ENCODE measurements around the gene TMEM132C. TPM values are rescaled to one million over a fixed set of nuclear protein-coding genes. Genes with fewer than 3 reads are reported as not detected.

TMEM132C gene
- total and polyA plus RNA-seq, 2 of the 8 experiments (the other 6 are each of a cell fraction or from before 2014, with no cell fraction given) = 0.23 to 0.76 TPM

DNA sequence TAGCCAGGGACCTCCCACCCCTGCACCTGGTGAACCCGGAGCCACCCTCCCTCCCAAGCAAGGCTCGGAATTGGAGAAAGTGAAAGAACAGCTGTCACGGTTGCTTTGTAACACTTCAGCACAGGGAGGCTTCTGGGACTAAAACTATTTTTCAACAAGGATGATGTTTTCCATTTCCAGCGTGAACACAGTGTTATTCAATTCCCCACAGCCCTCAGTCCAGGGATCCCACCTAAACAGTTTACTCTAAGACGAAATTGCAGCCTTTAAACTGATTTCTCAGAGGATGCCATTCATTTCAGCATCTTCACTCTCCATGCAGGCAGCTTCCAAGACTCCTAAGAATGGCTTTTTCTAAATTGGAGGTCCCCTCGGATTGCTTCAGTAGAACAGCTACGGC, 327.6 kb downstream of the TMEM132C start:
- no peak overlapping the region for H3K23ac ChIP-seq (ENCODE audit: insufficient read length)
- no peak overlapping the region for H2BK20ac ChIP-seq (ENCODE audit: low read length)
- H3K4me1 ChIP-seq (replicated peaks in 1 of 4; ENCODE audit: control insufficient read depth in 3 of 4, insufficient read depth in 4 of 4, low read length in 3 of 4) = peaks cover 0 to 11% (median 5%) of the 10 kb centered on the region in 4 experiments; a peak in 5 of 7 replicates
- ChIA-PET POLR2A (ENCODE audit: partially characterized antibody) (interaction anchor here (0.6 kb wide), 1 partner anchor 1733 kb away, joined by 3 read pairs; no protein-coding TSS in a partner anchor), CTCF (ENCODE audit: partially characterized antibody) (interaction anchor here (0.9 to 3.9 kb wide), 3 partner anchors 11 to 336 kb away, joined by 3 to 13 read pairs (median 5); no protein-coding TSS in a partner anchor)
- H2AK5ac ChIP-seq (ENCODE audit: low read depth, low read length) = no peak overlapping the region; the same call in 1 of the 2 replicates
- no peaks in the 10 kb centered on the region for H3K36me3 ChIP-seq (ENCODE audit: control insufficient read depth in 2 of 4, insufficient read depth in 4 of 4, low read length in 3 of 4)
- H3K56ac ChIP-seq (replicated peaks; ENCODE audit: insufficient read length, low read depth, low read length) = no peak overlapping the region
- no peaks in the 10 kb centered on the region for H4K20me1 ChIP-seq (replicated peaks in 1 of 2; ENCODE audit: control insufficient read depth in 1 of 2, insufficient read depth in 2 of 2, low read length in 2 of 2)
- H3K79me2 ChIP-seq (ENCODE audit: control insufficient read depth in 1 of 2, insufficient read depth in 2 of 2, low read length in 2 of 2) = no peaks in the 10 kb centered on the region
- no peaks in the 10 kb centered on the region for H3K23me2 ChIP-seq (ENCODE audit: low read depth, low read length)
- no peak overlapping the region for H2BK12ac ChIP-seq (ENCODE audit: low read depth, low read length)
- DNase-seq (ENCODE audit: low read depth in 1 of 2, low spot score in 2 of 2) (no peak), FAIRE-seq (no peak)
- H3K18ac ChIP-seq (ENCODE audit: extremely low read depth, low read length) = no peak overlapping the region
- H2BK15ac ChIP-seq (ENCODE audit: low read length) = no peak overlapping the region
- peaks cover 0 to 3% (median 1%) of the 10 kb centered on the region in 4 experiments; a peak in 2 of 7 replicates for H3K27me3 ChIP-seq (replicated peaks in 1 of 4; ENCODE audit: control insufficient read depth in 3 of 4, extremely low read depth in 1 of 4, insufficient read depth in 3 of 4, low read length in 3 of 4)
- H3K4me3 ChIP-seq (ENCODE audit: extremely low read depth in 1 of 4, insufficient read depth in 2 of 4, low read depth in 3 of 4, low read length in 4 of 4) = no peak overlapping the region
- no peak overlapping the region for H3K27ac ChIP-seq (ENCODE audit: low read depth, low read length)
- H3K4ac ChIP-seq (replicated peaks; ENCODE audit: insufficient read length, low read depth, low read length) = no peak overlapping the region
- H3K79me1 ChIP-seq (ENCODE audit: low read depth, low read length) = no peaks in the 10 kb centered on the region
- no peak overlapping the region for H3K4me2 ChIP-seq (ENCODE audit: insufficient read depth in 1 of 2, low read depth in 2 of 2, low read length in 2 of 2)
- no peak overlapping the region for H4K91ac ChIP-seq (replicated peaks; ENCODE audit: insufficient read length, low read length)
- no peak overlapping the region for H2BK5ac ChIP-seq (ENCODE audit: low read depth, low read length)
- H4K8ac ChIP-seq (ENCODE audit: extremely low read depth, insufficient read depth, low read length) = no peak overlapping the region
- H3K9me3 ChIP-seq (ENCODE audit: insufficient read depth in 2 of 2, low read depth in 1 of 2, low read length in 1 of 2) = no peaks in the 10 kb centered on the region
- 92% methylated on average over 7 of the region's 7 CpGs; no CpG with 5 or more reads in 1 of the 2 experiments for WGBS, 2 experiments (ENCODE audit: extremely low coverage in 1 of 2, insufficient coverage in 1 of 2, insufficient read length in 1 of 2, insufficient replicate concordance in 2 of 2, low coverage in 1 of 2, low lambda C conversion rate in 2 of 2, missing lambda C conversion rate in 1 of 2)
- no peak overlapping the region for H3K9ac ChIP-seq (replicated peaks in 1 of 4; ENCODE audit: extremely low read depth in 1 of 4, low read depth in 3 of 4, low read length in 3 of 4)
- H2BK120ac ChIP-seq (replicated peaks; ENCODE audit: low read depth, low read length) = no peak overlapping the region
- no peak overlapping the region for H3K14ac ChIP-seq (ENCODE audit: insufficient read length)
- H4K5ac ChIP-seq (ENCODE audit: insufficient read length, low read depth, low read length) = no peak overlapping the region
- H2AFZ ChIP-seq (ENCODE audit: low read length) = no peak overlapping the region
- TF ChIP-seq SP1 (IDR thresholded peaks at IDR 0.05; ENCODE audit: low read depth, low read length) (no peak), POLR2A (IDR thresholded peaks at IDR 0.05; ENCODE audit: control extremely low read depth in 1 of 2, low read depth in 2 of 2, low read length in 2 of 2) (no peak), POU5F1 (IDR thresholded peaks at IDR 0.05; ENCODE audit: low read depth, low read length) (no peak), CBX8 (IDR thresholded peaks at IDR 0.05; ENCODE audit: borderline replicate concordance, low read depth, low read length) (no peak), CTCF (IDR thresholded peaks at IDR 0.05; ENCODE audit: control extremely low read depth in 1 of 3, insufficient read depth in 1 of 3, low read depth in 1 of 3, low read length in 3 of 3) (no peak), KDM5A (IDR thresholded peaks at IDR 0.05; ENCODE audit: low read length) (no peak), KDM1A (IDR thresholded peaks at IDR 0.05; ENCODE audit: borderline replicate concordance, low read length) (no peak), TBP (IDR thresholded peaks at IDR 0.05; ENCODE audit: low read depth, low read length) (no peak), HDAC2 (IDR thresholded peaks at IDR 0.05; ENCODE audit: borderline replicate concordance in 1 of 2, low read depth in 2 of 2, low read length in 2 of 2) (no peak)
- TF ChIP-seq, protein P1, sequence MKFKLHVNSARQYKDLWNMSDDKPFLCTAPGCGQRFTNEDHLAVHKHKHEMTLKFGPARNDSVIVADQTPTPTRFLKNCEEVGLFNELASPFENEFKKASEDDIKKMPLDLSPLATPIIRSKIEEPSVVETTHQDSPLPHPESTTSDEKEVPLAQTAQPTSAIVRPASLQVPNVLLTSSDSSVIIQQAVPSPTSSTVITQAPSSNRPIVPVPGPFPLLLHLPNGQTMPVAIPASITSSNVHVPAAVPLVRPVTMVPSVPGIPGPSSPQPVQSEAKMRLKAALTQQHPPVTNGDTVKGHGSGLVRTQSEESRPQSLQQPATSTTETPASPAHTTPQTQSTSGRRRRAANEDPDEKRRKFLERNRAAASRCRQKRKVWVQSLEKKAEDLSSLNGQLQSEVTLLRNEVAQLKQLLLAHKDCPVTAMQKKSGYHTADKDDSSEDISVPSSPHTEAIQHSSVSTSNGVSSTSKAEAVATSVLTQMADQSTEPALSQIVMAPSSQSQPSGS (IDR thresholded peaks at IDR 0.05; ENCODE audit: low read length) = no peak
